Liver (tissue), 9 donors: ENCODE results near the gene MICAL1. TPM values are rescaled to one million over a fixed set of nuclear protein-coding genes. Genes with fewer than 3 reads are reported as not detected.

Experiments
- DNase-seq: peaks from one replicate; pipeline ENCODE4 v3.0.0-alpha.2; 2017; ENCODE audit warnings: low spot score
- H3K27ac ChIP-seq, 2 donors: one replicate each; pipeline ENCODE4 v1.7.0; 2013; ENCODE audit warnings: inconsistent platforms in 2 of 2, low read length in 2 of 2, control low read depth in 1 of 2, low read depth in 1 of 2, mild to moderate bottlenecking in 1 of 2
- H3K27me3 ChIP-seq, 4 donors: one replicate each; pipeline versions ENCODE4 v1.6.1 to v1.7.0; 2013; ENCODE audit warnings: low read length in 3 of 4, inconsistent platforms in 1 of 4, mild to moderate bottlenecking in 1 of 4, moderate library complexity in 1 of 4; ENCODE audit not compliant: control insufficient read depth in 4 of 4, insufficient read depth in 4 of 4
- H3K36me3 ChIP-seq, 4 donors: one replicate each; pipeline versions ENCODE4 v1.6.1 to v1.7.0; 2013; ENCODE audit warnings: low read length in 3 of 4, mild to moderate bottlenecking in 3 of 4, low read depth in 1 of 4, moderate library complexity in 1 of 4; ENCODE audit not compliant: control insufficient read depth in 4 of 4, insufficient read depth in 3 of 4
- H3K4me1 ChIP-seq, 4 donors: one replicate each; pipeline versions ENCODE4 v1.6.1 to v1.7.0; 2013; ENCODE audit warnings: low read length in 3 of 4, mild to moderate bottlenecking in 3 of 4, moderate library complexity in 1 of 4; ENCODE audit not compliant: control insufficient read depth in 4 of 4, insufficient read depth in 4 of 4
- H3K4me3 ChIP-seq, 3 donors: one replicate each; pipeline versions ENCODE4 v1.6.1 to v1.7.0; 2013; ENCODE audit warnings: low read length in 3 of 3, control low read depth in 1 of 3, low read depth in 1 of 3, mild to moderate bottlenecking in 1 of 3
- H3K9ac ChIP-seq, 2 donors: one replicate each; pipeline ENCODE4 v1.7.0; 2013; ENCODE audit warnings: low read length in 2 of 2, mild to moderate bottlenecking in 2 of 2, moderate library complexity in 2 of 2, control low read depth in 1 of 2, low read depth in 1 of 2
- H3K9me3 ChIP-seq, 4 donors: one replicate each; pipeline versions ENCODE4 v1.6.1 to v1.7.0; 2013; ENCODE audit warnings: low read length in 3 of 4; ENCODE audit not compliant: control insufficient read depth in 4 of 4
- EGR1 ChIP-seq, 2 donors: IDR thresholded peaks; 2 replicates each; pipeline ENCODE4 v1.6.1; 2016 to 2018; ENCODE audit warnings: antibody characterized with exemption in 2 of 2, low read depth in 2 of 2
- FOXA2 ChIP-seq: IDR thresholded peaks from 2 replicates; pipeline ENCODE4 v1.6.1; 2016; ENCODE audit warnings: antibody characterized with exemption
- HNF4A ChIP-seq, 2 donors: conservative IDR thresholded peaks; 2 replicates each; pipeline ENCODE4 v1.6.1; 2016; ENCODE audit warnings: antibody characterized with exemption in 2 of 2, mild to moderate bottlenecking in 2 of 2
- HNF4G ChIP-seq: IDR thresholded peaks from 2 replicates; pipeline ENCODE4 v1.6.1; 2016; ENCODE audit warnings: antibody characterized with exemption
- JUND ChIP-seq, 2 donors: IDR thresholded peaks; 2 replicates each; pipeline ENCODE4 v1.6.1; 2016; ENCODE audit warnings: antibody characterized with exemption in 2 of 2
- MAX ChIP-seq: IDR thresholded peaks from 2 replicates; pipeline ENCODE4 v1.6.1; 2016; ENCODE audit warnings: antibody characterized with exemption
- NR2F2 ChIP-seq: IDR thresholded peaks from 2 replicates; pipeline ENCODE4 v1.6.1; 2016; ENCODE audit warnings: antibody characterized with exemption
- RAD21 ChIP-seq, 2 donors: IDR thresholded peaks; 2 replicates each; pipeline ENCODE4 v1.6.1; 2016; ENCODE audit warnings: antibody characterized with exemption in 2 of 2, mild to moderate bottlenecking in 2 of 2
- RXRA ChIP-seq, 2 donors: IDR thresholded peaks; 2 replicates each; pipeline ENCODE4 v1.6.1; 2017 to 2018; ENCODE audit warnings: antibody characterized with exemption in 2 of 2, mild to moderate bottlenecking in 1 of 2
- SP1 ChIP-seq: IDR thresholded peaks from 2 replicates; pipeline ENCODE4 v1.6.1; 2018; ENCODE audit warnings: antibody characterized with exemption, mild to moderate bottlenecking
- TAF1 ChIP-seq: conservative IDR thresholded peaks from 2 replicates; pipeline ENCODE4 v1.6.1; 2016; ENCODE audit warnings: antibody characterized with exemption, mild to moderate bottlenecking
- YY1 ChIP-seq: IDR thresholded peaks from 2 replicates; pipeline ENCODE4 v1.6.1; 2016; ENCODE audit warnings: antibody characterized with exemption, mild to moderate bottlenecking
- whole genome bisulfite sequencing: extraction: QIAGEN DNeasy Blood & Tissue Kit; methylation state at CpG from one replicate; pipeline ENCODE4 v1.1.7; 2013; 5-methylcytosine and 5-hydroxymethylcytosine counted together
- polyA plus RNA-seq, 2 donors: library from polyadenylated mRNA; stranded (reverse) in 1 of 2; unstranded in 1 of 2; fragments of 200-250 nt in 1 of 2; fragments of >200 nt in 1 of 2; fragmentation: Nextera tagmentation in 1 of 2; extraction: Ambion mirVana in 1 of 2; gene quantifications; one replicate each; pipeline versions ENCODE4 v1.2.1 to v1.2.3, GENCODE V29; 2013 to 2015
- total RNA-seq, 2 donors: library from RNA; depleted of rRNA; stranded (reverse); fragments of >200 nt; gene quantifications; one replicate each; pipeline ENCODE4 v1.2.3, GENCODE V29; 2014
- TF ChIP-seq, protein P1 (sequence below): IDR thresholded peaks from 2 replicates; pipeline ENCODE4 v1.6.1; 2016; ENCODE audit warnings: antibody characterized with exemption
- TF ChIP-seq, protein P2 (sequence below): fragments of 150-350 bp; IDR thresholded peaks from 2 replicates; pipeline ENCODE4 v1.5.1; 2017; ENCODE audit warnings: improper control_type of control experiment, low read depth, low read length; ENCODE audit not compliant: missing input control
- TF ChIP-seq, protein P3 (sequence below): IDR thresholded peaks from 2 replicates; pipeline ENCODE4 v1.6.1; 2016; ENCODE audit warnings: antibody characterized with exemption, mild to moderate bottlenecking
- donor health status: healthy.
- donor health status: healthy.
- donor health status: healthy.
- donor health status: healthy.
- donor health status: healthy.

The MICAL1 gene
- total and polyA plus RNA-seq, 4 donors = 1.8 to 4.9 (median 3.3) TPM

DNA sequence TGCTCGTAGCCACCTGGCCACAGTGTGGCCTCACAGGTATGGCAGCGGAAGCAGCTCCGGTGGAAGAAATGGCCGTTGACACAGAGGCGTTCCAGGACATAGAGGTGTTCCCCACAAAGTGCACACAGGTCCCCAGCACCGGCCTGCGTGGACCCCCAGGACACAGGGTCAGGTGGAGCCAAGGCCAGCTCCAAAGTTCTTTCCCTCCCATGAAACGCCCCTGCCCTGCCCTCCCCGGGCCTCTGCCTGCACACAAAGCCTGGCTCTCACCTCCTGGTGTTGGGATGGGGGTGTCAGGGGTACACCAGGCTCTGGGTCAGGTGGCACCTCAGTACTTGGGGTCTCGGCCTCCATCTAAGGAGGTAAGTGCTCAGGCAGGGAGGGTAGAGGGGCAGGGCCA, 8.5 kb downstream of the MICAL1 start:
- TF ChIP-seq, protein P1, sequence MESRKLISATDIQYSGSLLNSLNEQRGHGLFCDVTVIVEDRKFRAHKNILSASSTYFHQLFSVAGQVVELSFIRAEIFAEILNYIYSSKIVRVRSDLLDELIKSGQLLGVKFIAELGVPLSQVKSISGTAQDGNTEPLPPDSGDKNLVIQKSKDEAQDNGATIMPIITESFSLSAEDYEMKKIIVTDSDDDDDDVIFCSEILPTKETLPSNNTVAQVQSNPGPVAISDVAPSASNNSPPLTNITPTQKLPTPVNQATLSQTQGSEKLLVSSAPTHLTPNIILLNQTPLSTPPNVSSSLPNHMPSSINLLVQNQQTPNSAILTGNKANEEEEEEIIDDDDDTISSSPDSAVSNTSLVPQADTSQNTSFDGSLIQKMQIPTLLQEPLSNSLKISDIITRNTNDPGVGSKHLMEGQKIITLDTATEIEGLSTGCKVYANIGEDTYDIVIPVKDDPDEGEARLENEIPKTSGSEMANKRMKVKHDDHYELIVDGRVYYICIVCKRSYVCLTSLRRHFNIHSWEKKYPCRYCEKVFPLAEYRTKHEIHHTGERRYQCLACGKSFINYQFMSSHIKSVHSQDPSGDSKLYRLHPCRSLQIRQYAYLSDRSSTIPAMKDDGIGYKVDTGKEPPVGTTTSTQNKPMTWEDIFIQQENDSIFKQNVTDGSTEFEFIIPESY = no peak
- TF ChIP-seq FOXA2 (no peak), YY1 (no peak), EGR1 (IDR thresholded peaks at IDR 0.05; ENCODE audit: low read depth in 2 of 2) (no peak), JUND (IDR thresholded peaks at IDR 0.05) (no peak), HNF4A (conservative IDR thresholded peaks at IDR 0.05) (no peak), RXRA (IDR thresholded peaks at IDR 0.05) (no peak), HNF4G (no peak)
- TF ChIP-seq, protein P2, sequence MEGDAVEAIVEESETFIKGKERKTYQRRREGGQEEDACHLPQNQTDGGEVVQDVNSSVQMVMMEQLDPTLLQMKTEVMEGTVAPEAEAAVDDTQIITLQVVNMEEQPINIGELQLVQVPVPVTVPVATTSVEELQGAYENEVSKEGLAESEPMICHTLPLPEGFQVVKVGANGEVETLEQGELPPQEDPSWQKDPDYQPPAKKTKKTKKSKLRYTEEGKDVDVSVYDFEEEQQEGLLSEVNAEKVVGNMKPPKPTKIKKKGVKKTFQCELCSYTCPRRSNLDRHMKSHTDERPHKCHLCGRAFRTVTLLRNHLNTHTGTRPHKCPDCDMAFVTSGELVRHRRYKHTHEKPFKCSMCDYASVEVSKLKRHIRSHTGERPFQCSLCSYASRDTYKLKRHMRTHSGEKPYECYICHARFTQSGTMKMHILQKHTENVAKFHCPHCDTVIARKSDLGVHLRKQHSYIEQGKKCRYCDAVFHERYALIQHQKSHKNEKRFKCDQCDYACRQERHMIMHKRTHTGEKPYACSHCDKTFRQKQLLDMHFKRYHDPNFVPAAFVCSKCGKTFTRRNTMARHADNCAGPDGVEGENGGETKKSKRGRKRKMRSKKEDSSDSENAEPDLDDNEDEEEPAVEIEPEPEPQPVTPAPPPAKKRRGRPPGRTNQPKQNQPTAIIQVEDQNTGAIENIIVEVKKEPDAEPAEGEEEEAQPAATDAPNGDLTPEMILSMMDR = no peak
- DNase-seq = no peak
- Histone ChIP-seq H3K27ac (no peak overlapping the region), H3K9me3 (no peaks in the 10 kb centered on the region), H3K36me3 (peaks cover 0 to 3% (median 2%) of the 10 kb centered on the region in 4 donors), H3K4me3 (no peak overlapping the region), H3K9ac (no peak overlapping the region), H3K27me3 (no peaks in the 10 kb centered on the region), H3K4me1 (no peaks in the 10 kb centered on the region)
- WGBS = 90% methylated on average over 10 of the region's 10 CpGs

- WGBS = 94% methylated on average over 8 of the region's 8 CpGs
- DNase-seq = no peak
- TF ChIP-seq YY1 (no peak), RAD21 (IDR thresholded peaks at IDR 0.05) (no peak), NR2F2 (no peak), FOXA2 (no peak), EGR1 (IDR thresholded peaks at IDR 0.05; ENCODE audit: low read depth in 2 of 2) (no peak), JUND (IDR thresholded peaks at IDR 0.05) (no peak), HNF4A (conservative IDR thresholded peaks at IDR 0.05) (no peak), TAF1 (no peak), MAX (no peak), RXRA (IDR thresholded peaks at IDR 0.05) (no peak), SP1 (no peak)
- TF ChIP-seq, protein P2 = no peak
- TF ChIP-seq, protein P3, sequence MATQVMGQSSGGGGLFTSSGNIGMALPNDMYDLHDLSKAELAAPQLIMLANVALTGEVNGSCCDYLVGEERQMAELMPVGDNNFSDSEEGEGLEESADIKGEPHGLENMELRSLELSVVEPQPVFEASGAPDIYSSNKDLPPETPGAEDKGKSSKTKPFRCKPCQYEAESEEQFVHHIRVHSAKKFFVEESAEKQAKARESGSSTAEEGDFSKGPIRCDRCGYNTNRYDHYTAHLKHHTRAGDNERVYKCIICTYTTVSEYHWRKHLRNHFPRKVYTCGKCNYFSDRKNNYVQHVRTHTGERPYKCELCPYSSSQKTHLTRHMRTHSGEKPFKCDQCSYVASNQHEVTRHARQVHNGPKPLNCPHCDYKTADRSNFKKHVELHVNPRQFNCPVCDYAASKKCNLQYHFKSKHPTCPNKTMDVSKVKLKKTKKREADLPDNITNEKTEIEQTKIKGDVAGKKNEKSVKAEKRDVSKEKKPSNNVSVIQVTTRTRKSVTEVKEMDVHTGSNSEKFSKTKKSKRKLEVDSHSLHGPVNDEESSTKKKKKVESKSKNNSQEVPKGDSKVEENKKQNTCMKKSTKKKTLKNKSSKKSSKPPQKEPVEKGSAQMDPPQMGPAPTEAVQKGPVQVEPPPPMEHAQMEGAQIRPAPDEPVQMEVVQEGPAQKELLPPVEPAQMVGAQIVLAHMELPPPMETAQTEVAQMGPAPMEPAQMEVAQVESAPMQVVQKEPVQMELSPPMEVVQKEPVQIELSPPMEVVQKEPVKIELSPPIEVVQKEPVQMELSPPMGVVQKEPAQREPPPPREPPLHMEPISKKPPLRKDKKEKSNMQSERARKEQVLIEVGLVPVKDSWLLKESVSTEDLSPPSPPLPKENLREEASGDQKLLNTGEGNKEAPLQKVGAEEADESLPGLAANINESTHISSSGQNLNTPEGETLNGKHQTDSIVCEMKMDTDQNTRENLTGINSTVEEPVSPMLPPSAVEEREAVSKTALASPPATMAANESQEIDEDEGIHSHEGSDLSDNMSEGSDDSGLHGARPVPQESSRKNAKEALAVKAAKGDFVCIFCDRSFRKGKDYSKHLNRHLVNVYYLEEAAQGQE = no peak
- H3K36me3 ChIP-seq = peaks cover 0 to 3% (median 2%) of the 10 kb centered on the region in 4 donors
- H3K9me3 ChIP-seq = no peaks in the 10 kb centered on the region
- no peak overlapping the region for H3K27ac ChIP-seq
- H3K9ac ChIP-seq = no peak overlapping the region
- peaks cover 0 to 2% (median under 1%) of the 10 kb centered on the region in 4 donors for H3K4me1 ChIP-seq
- no peaks in the 10 kb centered on the region for H3K27me3 ChIP-seq
- H3K4me3 ChIP-seq = no peak overlapping the region
Observed at GRCh38 chr6:109446541-109446940, 9.0 kb downstream of the MICAL1 start.
